ENCODE measurements around the gene KDM8.

KDM8 gene

DNA sequence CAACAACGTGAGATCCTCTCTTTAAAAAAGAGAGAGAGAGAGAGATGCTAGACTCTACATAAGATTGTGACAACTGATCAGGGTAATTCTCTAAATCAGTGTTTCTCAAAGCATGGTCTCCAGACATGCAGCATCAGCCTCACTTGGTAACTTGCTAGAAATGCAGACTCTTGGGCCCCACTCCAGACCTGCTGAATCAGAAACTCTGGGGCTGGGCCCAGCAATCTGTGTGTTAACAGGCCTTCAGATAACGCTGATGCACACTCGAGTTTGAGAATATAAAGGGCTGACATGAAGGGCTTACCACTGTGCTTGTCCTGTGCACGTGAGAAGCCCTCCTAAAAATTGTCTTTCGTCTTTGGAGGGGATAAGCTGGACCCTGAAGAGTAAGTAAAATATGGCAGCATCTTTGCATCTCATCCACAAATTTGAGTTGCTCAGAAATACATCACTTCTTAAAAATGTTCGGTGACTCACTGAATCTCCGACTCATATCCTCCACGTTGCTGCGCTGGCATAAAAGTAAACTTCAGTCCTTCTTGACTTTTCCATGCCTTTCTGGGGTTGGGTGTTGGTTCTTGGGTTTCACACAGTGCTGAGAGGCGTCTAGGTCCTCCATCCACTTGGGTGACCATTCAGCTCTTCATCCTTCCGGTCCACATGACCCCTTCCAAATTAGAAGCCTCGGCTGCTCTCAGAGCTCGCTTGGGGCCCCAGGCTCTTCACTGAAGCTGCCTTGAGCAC is 26.1 kb upstream of the KDM8 start:
- DNase-seq (ENCODE audit: low read depth) = peak; percentile 31
- TF ChIP-seq CTCF (IDR thresholded peaks at IDR 0.05; ENCODE audit: control insufficient read depth, insufficient read depth, low read depth, low read length, missing control alignments) = no peak
- H3K4me3 ChIP-seq (ENCODE audit: control insufficient read depth, low read depth, low read length) = no peak overlapping the region

DNA sequence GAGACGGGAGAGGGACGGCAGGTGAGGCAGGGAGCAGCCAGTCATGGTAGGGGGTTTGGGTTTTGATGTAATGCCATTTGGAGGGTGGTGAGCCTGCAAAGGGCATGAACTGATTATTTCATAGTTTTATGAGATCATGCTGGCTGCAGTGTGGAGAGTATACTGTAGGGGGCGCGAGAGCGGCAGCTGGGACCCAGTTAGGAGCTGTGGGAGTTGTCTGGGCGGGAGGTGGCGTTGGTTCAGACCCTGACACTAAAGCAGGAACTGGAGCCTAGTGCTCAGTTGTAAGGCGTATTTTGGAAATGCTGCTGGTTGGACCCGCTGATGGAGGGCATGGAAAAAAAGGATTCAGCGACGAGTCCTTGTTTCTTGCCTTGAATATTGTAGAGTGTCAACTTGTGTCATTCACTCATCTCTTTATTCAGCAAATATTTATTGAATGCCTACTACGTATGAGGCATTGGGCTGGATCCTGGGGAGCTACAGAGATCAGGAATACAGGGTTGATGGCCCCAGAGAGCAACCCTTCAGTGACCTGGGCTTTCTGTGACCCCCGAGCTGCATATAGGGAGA is 23.7 kb upstream of the KDM8 start:
- peak; percentile 89 for TF ChIP-seq CTCF (IDR thresholded peaks at IDR 0.05; ENCODE audit: control insufficient read depth, insufficient read depth, low read depth, low read length, missing control alignments)

GRCh38 chr16:27181019-27181790 is 22.1 kb upstream of the KDM8 start:
- no peak for DNase-seq (ENCODE audit: low read depth)
- no peak overlapping the region for H3K4me3 ChIP-seq (ENCODE audit: control insufficient read depth, low read depth, low read length)
- no peak for TF ChIP-seq CTCF (IDR thresholded peaks at IDR 0.05; ENCODE audit: control insufficient read depth, insufficient read depth, low read depth, low read length, missing control alignments)

More for the DNA sequence above, 23.7 kb upstream of the KDM8 start:
- no peak for DNase-seq (ENCODE audit: low read depth)
- no peak overlapping the region for H3K4me3 ChIP-seq (ENCODE audit: control insufficient read depth, low read depth, low read length)

- no peak overlapping the region for H3K4me3 ChIP-seq (ENCODE audit: control insufficient read depth, low read depth, low read length)
- TF ChIP-seq CTCF (IDR thresholded peaks at IDR 0.05; ENCODE audit: control insufficient read depth, insufficient read depth, low read depth, low read length, missing control alignments) = no peak
- no peak for DNase-seq (ENCODE audit: low read depth)
These were observed 20.4 kb upstream of the KDM8 start for GRCh38 chr16:27182906-27183405.

DNA sequence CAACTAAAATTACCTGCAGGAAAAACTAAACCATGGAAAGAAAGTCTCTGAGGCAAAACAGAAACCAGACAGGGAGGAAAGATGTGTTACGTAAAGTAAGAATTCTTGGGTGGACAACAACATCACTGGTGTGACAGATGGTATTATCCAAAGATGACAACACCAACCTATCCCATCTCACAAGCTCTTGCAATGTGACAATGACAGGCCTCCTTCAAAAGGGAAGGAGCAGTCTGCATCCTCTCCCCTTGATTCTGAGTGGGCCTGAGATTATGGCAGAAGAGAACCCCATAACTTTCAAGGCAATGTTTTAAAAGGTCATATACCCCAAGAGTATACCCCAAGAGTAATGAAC is 17.6 kb upstream of the KDM8 start:
- no peak for TF ChIP-seq CTCF (IDR thresholded peaks at IDR 0.05; ENCODE audit: control insufficient read depth, insufficient read depth, low read depth, low read length, missing control alignments)
- no peak overlapping the region for H3K4me3 ChIP-seq (ENCODE audit: control insufficient read depth, low read depth, low read length)
- DNase-seq (ENCODE audit: low read depth) = no peak

DNA sequence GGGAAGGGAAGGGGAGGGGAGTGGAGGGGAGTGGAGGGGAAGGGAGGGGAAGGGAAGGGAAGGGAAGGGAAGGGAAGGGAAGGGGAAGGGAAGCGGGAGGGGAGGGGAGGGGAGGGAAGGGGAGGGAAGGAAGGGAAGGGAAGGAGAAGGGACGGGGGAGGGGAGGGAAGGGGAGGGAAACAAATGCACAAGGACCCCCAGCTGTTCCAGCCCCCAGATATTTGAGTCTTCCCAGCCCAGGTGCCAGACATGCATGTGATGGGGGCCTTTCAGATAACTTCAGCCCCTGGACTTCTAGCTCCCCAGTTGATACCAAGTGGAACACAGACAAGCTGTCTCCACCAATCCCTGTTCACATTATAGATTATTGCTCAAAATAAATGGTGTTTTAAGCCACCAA is 14.7 kb upstream of the KDM8 start:
- no peak overlapping the region for H3K4me3 ChIP-seq (ENCODE audit: control insufficient read depth, low read depth, low read length)
- DNase-seq (ENCODE audit: low read depth) = no peak
- TF ChIP-seq CTCF (IDR thresholded peaks at IDR 0.05; ENCODE audit: control insufficient read depth, insufficient read depth, low read depth, low read length, missing control alignments) = no peak
